Breast epithelium (tissue), 4 donors: ENCODE data around the gene ACOT8. TPM values are rescaled to one million over a fixed set of nuclear protein-coding genes. Genes with fewer than 3 reads are reported as not detected.
"Not testable (repeated sequence)": the region's sequence is repeated elsewhere in the genome, so short reads cannot be mapped to it uniquely, and the experiment has no call there.

ENCODE experiments used
- DNase-seq, 2 donors: peaks; one replicate each; pipeline ENCODE4 v3.0.0-alpha.2; 2019; ENCODE audit warnings: low spot score in 2 of 2
- H3K27ac ChIP-seq, 2 donors: fragments of 200-600 bp; sonication (generic) in 1 of 2; one replicate each; pipeline ENCODE4 v1.5.1; 2016 to 2019; ENCODE audit warnings: mild to moderate bottlenecking in 1 of 2
- H3K27me3 ChIP-seq, 2 donors: fragments of 200-600 bp; sonication (generic) in 1 of 2; one replicate each; pipeline versions ENCODE4 v1.5.1 to v1.6.0; 2017 to 2019; ENCODE audit warnings: control low read depth in 1 of 2, mild to moderate bottlenecking in 1 of 2
- H3K36me3 ChIP-seq: fragments of 200-600 bp; one replicate; pipeline ENCODE4 v1.5.1; 2019
- H3K4me1 ChIP-seq, 2 donors: fragments of 200-600 bp; sonication (generic); one replicate each; pipeline ENCODE4 v1.5.1; 2016 to 2019; ENCODE audit warnings: control low read depth in 1 of 2
- H3K4me3 ChIP-seq, 3 donors: fragments of 200-600 bp; sonication (generic); 1 replicate in 2 of 3; 2 replicates in 1 of 3; pipeline ENCODE4 v1.5.1; 2016 to 2019; ENCODE audit warnings: mild to moderate bottlenecking in 3 of 3, moderate library complexity in 2 of 3
- H3K9me3 ChIP-seq, 2 donors: fragments of 200-600 bp; sonication (generic) in 1 of 2; one replicate each; pipeline ENCODE4 v1.5.1; 2016 to 2019; ENCODE audit warnings: control low read depth in 1 of 2
- CTCF ChIP-seq, 3 donors: fragments of 450-650 bp; IDR thresholded peaks; one replicate each; pipeline ENCODE4 v1.5.1; 2016 to 2017; ENCODE audit warnings: antibody characterized with exemption in 3 of 3, mild to moderate bottlenecking in 3 of 3, moderate library complexity in 3 of 3
- POLR2A ChIP-seq: fragments of 450-650 bp; IDR thresholded peaks from one replicate; pipeline ENCODE4 v1.6.1; 2016; ENCODE audit warnings: antibody characterized with exemption, mild to moderate bottlenecking, moderate library complexity
- POLR2AphosphoS5 ChIP-seq, 3 donors: sonication (generic); formaldehyde crosslinking; IDR thresholded peaks; one replicate each; pipeline ENCODE4 v1.6.1; 2017; ENCODE audit warnings: antibody characterized with exemption in 3 of 3
- intact Hi-C: fragments of 100-400 bp; cut with DNase I; formaldehyde crosslinking; loops from one replicate; pipeline ENCODE4 v1.15.1; 2023; ENCODE audit warnings: low total_unique reads
- total RNA-seq, 3 donors: library from RNA; depleted of rRNA; stranded (reverse); fragments of >200 nt; gene quantifications; one replicate each; pipeline ENCODE4 v1.1.0, GENCODE V29; 2016

The ACOT8 gene
- total RNA-seq, 3 donors from 2014 or later: 33.4 to 48.9 (median 37.3) TPM

DNA sequence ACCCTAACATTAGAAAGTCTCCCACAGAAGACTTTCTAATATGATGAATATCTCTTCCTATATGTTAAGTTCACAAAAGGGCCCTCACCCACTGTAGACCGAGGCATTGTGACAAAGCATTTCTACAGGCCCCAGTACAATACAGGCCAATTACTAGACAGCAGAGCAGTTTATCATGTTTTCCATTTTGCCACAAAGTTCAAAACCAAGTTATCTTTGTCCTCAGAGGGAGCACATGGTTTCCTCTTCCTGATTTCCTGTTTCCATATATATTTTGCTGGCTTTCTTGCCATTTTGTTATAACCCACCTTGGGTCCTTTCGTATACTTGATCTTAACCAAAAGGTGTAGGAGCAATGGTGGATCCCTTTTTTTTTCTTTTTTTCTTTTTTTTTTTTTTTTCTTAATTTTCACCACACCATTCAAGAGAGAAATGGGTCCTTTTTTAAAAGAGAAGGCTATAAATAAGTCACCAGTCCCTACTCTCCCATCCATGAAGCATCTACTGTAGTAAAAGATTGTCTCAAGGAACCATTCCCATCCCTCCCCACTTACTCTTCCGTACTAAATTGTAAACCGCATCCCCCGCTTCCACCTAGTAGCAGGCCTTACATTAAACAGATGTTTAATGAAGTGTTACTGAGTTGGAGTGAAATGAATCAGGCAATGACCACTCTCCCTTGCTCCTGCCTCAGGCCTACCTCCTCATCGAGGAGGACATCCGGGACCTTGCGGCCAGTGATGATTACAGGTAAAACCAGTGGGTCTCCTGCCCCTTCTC is 46.8 kb downstream of the ACOT8 start:
- Histone ChIP-seq H3K4me1 (peaks cover 0 to 4% of the 10 kb centered on the region in 2 donors), H3K9me3 (no peaks in the 10 kb centered on the region), H3K27me3 (no peaks in the 10 kb centered on the region), H3K36me3 (peaks cover 14% of the 10 kb centered on the region), H3K27ac (no peak overlapping the region), H3K4me3 (no peak overlapping the region)
- intact Hi-C loops: no loop called here
- no peak for TF ChIP-seq CTCF (IDR thresholded peaks at IDR 0.05)
- no peak for TF ChIP-seq POLR2AphosphoS5 (IDR thresholded peaks at IDR 0.05)
- no peak for TF ChIP-seq POLR2A
- DNase-seq: no peak

- Histone ChIP-seq H3K27me3 (no peaks in the 10 kb centered on the region), H3K9me3 (no peaks in the 10 kb centered on the region), H3K4me1 (no peaks in the 10 kb centered on the region), H3K27ac (no peak overlapping the region), H3K4me3 (no peak overlapping the region), H3K36me3 (peaks cover 8% of the 10 kb centered on the region)
- TF ChIP-seq CTCF (IDR thresholded peaks at IDR 0.05) (no peak), POLR2A (no peak), POLR2AphosphoS5 (IDR thresholded peaks at IDR 0.05) (no peak)
- DNase-seq: no peak
- intact Hi-C loops: no loop called here
Measured at GRCh38 chr20:45801851-45802250, 55.3 kb downstream of the ACOT8 start.

DNA sequence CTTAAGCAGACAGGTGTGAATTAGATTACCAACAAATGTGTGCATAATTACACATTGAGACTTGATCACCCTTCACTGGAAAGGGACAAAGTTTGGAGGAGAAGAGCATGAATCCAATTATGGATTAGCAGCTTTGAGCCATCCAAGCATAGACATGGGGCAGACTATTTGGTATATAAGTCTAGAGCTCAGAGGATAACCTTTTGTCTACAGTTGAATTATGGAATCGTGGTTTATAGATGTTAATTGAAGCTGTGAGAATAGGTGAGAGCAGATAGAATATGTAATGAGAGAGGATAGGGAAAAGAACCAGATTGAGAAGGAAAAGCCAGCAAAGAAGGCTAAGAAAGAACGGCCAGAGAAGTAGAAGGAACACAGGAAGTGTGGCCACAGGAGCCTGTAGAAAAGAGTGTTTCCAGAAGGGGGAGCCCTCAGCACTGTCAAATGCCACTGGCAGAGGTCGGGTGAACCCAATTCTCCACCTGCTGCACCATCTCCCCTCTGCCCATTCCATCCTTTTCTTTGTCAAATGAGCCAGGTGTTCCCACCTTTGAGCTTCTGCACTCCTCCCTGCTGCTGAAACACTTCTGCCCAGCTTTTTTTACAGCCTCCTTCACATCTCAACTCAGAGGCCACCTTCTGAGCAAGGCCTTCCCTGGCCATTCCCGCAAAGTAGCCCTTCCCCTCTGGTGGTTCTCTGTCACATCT is 58.1 kb downstream of the ACOT8 start:
- H3K27me3 ChIP-seq: no peaks in the 10 kb centered on the region
- H3K36me3 ChIP-seq: peaks cover 5% of the 10 kb centered on the region
- H3K4me3 ChIP-seq: no peak overlapping the region
- H3K9me3 ChIP-seq: no peaks in the 10 kb centered on the region
- no peak for TF ChIP-seq POLR2AphosphoS5 (IDR thresholded peaks at IDR 0.05)
- peak in 2 of 3 donors; percentile 41 to 55 for TF ChIP-seq CTCF (IDR thresholded peaks at IDR 0.05)
- intact Hi-C loops: no loop called here
- H3K4me1 ChIP-seq: no peaks in the 10 kb centered on the region
- DNase-seq: no peak
- no peak overlapping the region for H3K27ac ChIP-seq

DNA sequence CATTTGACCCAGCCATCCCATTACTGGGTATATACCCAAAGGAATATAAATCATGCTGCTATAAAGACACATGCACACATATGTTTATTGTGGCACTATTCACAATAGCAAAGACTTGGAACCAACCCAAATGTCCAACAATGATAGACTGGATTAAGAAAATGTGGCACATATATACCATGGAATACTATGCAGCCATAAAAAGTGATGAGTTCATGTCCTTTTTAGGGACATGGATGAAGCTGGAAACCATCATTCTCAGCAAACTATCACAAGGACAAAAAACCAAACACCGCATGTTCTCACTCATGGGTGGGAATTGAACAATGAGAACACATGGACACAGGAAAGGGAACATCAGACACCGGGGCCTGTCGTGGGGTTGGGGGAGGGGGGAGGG is 59.2 kb downstream of the ACOT8 start:
- H3K4me1 ChIP-seq, intact Hi-C loops, DNase-seq, H3K9me3 ChIP-seq, H3K27me3 ChIP-seq, H3K27ac ChIP-seq, H3K4me3 ChIP-seq, H3K36me3 ChIP-seq: not testable (repeated sequence)

GRCh38 chr20:45797510-45797909 is 59.7 kb downstream of the ACOT8 start:
- intact Hi-C loops, H3K36me3 ChIP-seq: not testable (repeated sequence)

GRCh38 chr20:45796337-45797065 is 60.7 kb downstream of the ACOT8 start:
- peaks cover 0 to 7% of the 10 kb centered on the region in 2 donors for H3K4me1 ChIP-seq
- no peaks in the 10 kb centered on the region for H3K27me3 ChIP-seq
- intact Hi-C loops: no loop called here
- H3K9me3 ChIP-seq: no peaks in the 10 kb centered on the region
- TF ChIP-seq CTCF (IDR thresholded peaks at IDR 0.05) (no peak), POLR2AphosphoS5 (IDR thresholded peaks at IDR 0.05) (no peak), POLR2A (no peak)
- DNase-seq: no peak
- no peak overlapping the region for H3K27ac ChIP-seq
- no peak overlapping the region for H3K4me3 ChIP-seq
- H3K36me3 ChIP-seq: no peaks in the 10 kb centered on the region

More at GRCh38 chr20:45797510-45797909, 59.7 kb downstream of the ACOT8 start:
- H3K27me3 ChIP-seq, DNase-seq, H3K9me3 ChIP-seq, H3K4me1 ChIP-seq, H3K4me3 ChIP-seq, H3K27ac ChIP-seq: not testable (repeated sequence)
